NCI-H2107 treated with DMSO at 0.1 percent for 48 hours (cell line): ENCODE data around the gene GALNT10.

Experiments used
- DNase-seq: peaks from one replicate; lab custom pipeline; 2025; ENCODE audit not compliant: unreplicated experiment; lab: John Stamatoyannopoulos, UW

GALNT10 gene

GRCh38 chr5:154317916-154318315 lies 127.4 kb downstream of the GALNT10 start:
- no peak for DNase-seq

GRCh38 chr5:154318691-154319090 lies 128.2 kb downstream of the GALNT10 start:
- no peak for DNase-seq

GRCh38 chr5:154319736-154320135 lies 129.2 kb downstream of the GALNT10 start:
- DNase-seq, result no peak

GRCh38 chr5:154320224-154321089 lies 129.9 kb downstream of the GALNT10 start:
- DNase-seq, result no peak

- no peak for DNase-seq
Measured at GRCh38 chr5:154321546-154321945, 131.0 kb downstream of the GALNT10 start.

- no peak for DNase-seq
Measured at GRCh38 chr5:154324033-154324432, 133.5 kb downstream of the GALNT10 start.

- DNase-seq, result no peak
Measured at GRCh38 chr5:154325566-154325965, 135.0 kb downstream of the GALNT10 start.

- no peak for DNase-seq
Measured at GRCh38 chr5:154329062-154329461, 138.5 kb downstream of the GALNT10 start.

- DNase-seq, result no peak
Measured at GRCh38 chr5:154329519-154330040, 139.0 kb downstream of the GALNT10 start.

- no peak for DNase-seq
Measured at GRCh38 chr5:154330097-154330667, 139.6 kb downstream of the GALNT10 start.

GRCh38 chr5:154331232-154331631 lies 140.7 kb downstream of the GALNT10 start:
- no peak for DNase-seq

GRCh38 chr5:154331924-154332323 lies 141.4 kb downstream of the GALNT10 start:
- no peak for DNase-seq

- DNase-seq, result peak; percentile 2
Measured at GRCh38 chr5:154332451-154332850, 141.9 kb downstream of the GALNT10 start.

GRCh38 chr5:154333016-154333415 lies 142.5 kb downstream of the GALNT10 start:
- DNase-seq, result no peak

- no peak for DNase-seq
Measured at GRCh38 chr5:154334406-154335064, 144.0 kb downstream of the GALNT10 start.

GRCh38 chr5:154335065-154335448 lies 144.5 kb downstream of the GALNT10 start:
- no peak for DNase-seq

- DNase-seq, result no peak
Measured at GRCh38 chr5:154341620-154342019, 151.1 kb downstream of the GALNT10 start.

GRCh38 chr5:154342211-154342610 lies 151.7 kb downstream of the GALNT10 start:
- DNase-seq, result no peak

- DNase-seq, result no peak
Measured at GRCh38 chr5:154342963-154343362, 152.4 kb downstream of the GALNT10 start.

GRCh38 chr5:154344461-154344860 lies 153.9 kb downstream of the GALNT10 start:
- DNase-seq, result no peak

GRCh38 chr5:154345255-154345952 lies 154.9 kb downstream of the GALNT10 start:
- no peak for DNase-seq
